A549 (cell line): ENCODE data around the gene RHBDL1. TPM values are rescaled to one million over a fixed set of nuclear protein-coding genes. Genes with fewer than 3 reads are reported as not detected.

Experiments used
- ATAC-seq, 2 experiments: fragments of 200-7000 bp in 1 of 2; fragments of >200 bp in 1 of 2; cut with Nextera tagmentation in 1 of 2; cut with Tn5 transposase in 1 of 2; 3 replicates each; pipeline versions ENCODE4 v1.8.0 to v1.9.1; 2018 to 2020; ENCODE audit warnings: mild to moderate bottlenecking in 1 of 2, moderate library complexity in 1 of 2
- CTCF ChIA-PET: fragments of 300-600 bp; sonication (Branson Sonifier 250); formaldehyde crosslinking; extraction: SDS; loops from one replicate; lab custom pipeline; 2021; ENCODE audit warnings: antibody characterized with exemption, inconsistent platforms; lab: Yijun Ruan, JAX
- POLR2A ChIA-PET: fragments of 350-600 bp; formaldehyde crosslinking; extraction: SDS; loops from one replicate; lab custom pipeline; 2021; ENCODE audit warnings: antibody characterized with exemption, inconsistent platforms; lab: Yijun Ruan, JAX
- DNase-seq, 2 experiments: peaks; one replicate each; pipeline versions ENCODE4 v3.0.0 to v3.0.0-alpha.2; 2011 to 2016; ENCODE audit warnings: low read depth in 1 of 2, low spot score in 1 of 2
- FAIRE-seq: peaks from 2 replicates; lab custom pipeline; 2011; peaks lifted over from hg19 to GRCh38; lab: Jason Lieb, UNC
- H3K27ac ChIP-seq, 2 experiments: fragments of >200 bp; sonication (Bioruptor Twin); formaldehyde crosslinking; 3 replicates each; pipeline ENCODE4 v1.5.1; 2016 to 2017
- H3K4me1 ChIP-seq: fragments of >200 bp; sonication (Bioruptor Twin); formaldehyde crosslinking; 3 replicates; pipeline ENCODE4 v1.6.1; 2016
- H3K4me2 ChIP-seq: fragments of >200 bp; sonication (Bioruptor Twin); formaldehyde crosslinking; 3 replicates; pipeline ENCODE4 v1.6.1; 2016
- H3K4me3 ChIP-seq: fragments of >200 bp; sonication (Bioruptor Twin); formaldehyde crosslinking; 3 replicates; pipeline ENCODE4 v1.5.1; 2016
- H3K9me3 ChIP-seq: fragments of >200 bp; sonication (Bioruptor Twin); formaldehyde crosslinking; 3 replicates; pipeline ENCODE4 v1.6.1; 2016
- BCL3 ChIP-seq: fragments of >200 bp; sonication (Bioruptor Twin); formaldehyde crosslinking; IDR thresholded peaks from 3 replicates; pipeline ENCODE4 v1.6.1; 2016
- CHD2 ChIP-seq: fragments of 150-350 bp; IDR thresholded peaks from 2 replicates; pipeline ENCODE4 v1.6.1; 2014; ENCODE audit warnings: low read length; ENCODE audit not compliant: partially characterized antibody
- ESRRA ChIP-seq: fragments of 150-350 bp; IDR thresholded peaks from 2 replicates; pipeline ENCODE4 v1.6.1; 2014; ENCODE audit warnings: mild to moderate bottlenecking, low read length, borderline replicate concordance
- HMGXB4 ChIP-seq: fragments of 250-450 bp; sonication (Bioruptor Pico); IDR thresholded peaks from 2 replicates; pipeline ENCODE4 v1.5.0; 2021; ENCODE audit warnings: mild to moderate bottlenecking, moderate library complexity, borderline replicate concordance
- HOXB5 ChIP-seq: fragments of 250-450 bp; sonication (Bioruptor Pico); IDR thresholded peaks from 2 replicates; pipeline ENCODE4 v1.5.0; 2020; ENCODE audit warnings: mild to moderate bottlenecking, moderate library complexity
- JUNB ChIP-seq: fragments of >200 bp; sonication (Bioruptor Twin); formaldehyde crosslinking; IDR thresholded peaks from 2 replicates; pipeline ENCODE4 v1.6.1; 2016
- KDM5A ChIP-seq: fragments of 200-600 bp; sonication (generic); IDR thresholded peaks from 2 replicates; pipeline ENCODE4 v1.6.1; 2016; ENCODE audit warnings: antibody characterized with exemption, mild to moderate bottlenecking
- MAFK ChIP-seq: fragments of 450-650 bp; IDR thresholded peaks from 2 replicates; pipeline ENCODE4 v1.6.1; 2014; ENCODE audit not compliant: partially characterized antibody
- MAZ ChIP-seq: fragments of 150-350 bp; IDR thresholded peaks from 2 replicates; pipeline ENCODE4 v1.6.1; 2014; ENCODE audit warnings: antibody characterized with exemption, low read depth, low read length, borderline replicate concordance
- NR3C1 ChIP-seq: fragments of >200 bp; sonication (Bioruptor Twin); formaldehyde crosslinking; IDR thresholded peaks from 3 replicates; pipeline ENCODE4 v1.6.1; 2017
- PBX3 ChIP-seq: IDR thresholded peaks from 2 replicates; pipeline ENCODE4 v1.6.1; 2012
- REST ChIP-seq: fragments of 200-600 bp; sonication (generic); IDR thresholded peaks from 2 replicates; pipeline ENCODE4 v1.6.1; 2016; ENCODE audit warnings: antibody characterized with exemption, mild to moderate bottlenecking, moderate library complexity
- RFX5 ChIP-seq: fragments of 450-650 bp; IDR thresholded peaks from 2 replicates; pipeline ENCODE4 v1.7.1; 2014; ENCODE audit warnings: antibody characterized with exemption, mild to moderate bottlenecking, moderate library complexity
- RNF2 ChIP-seq: fragments of 200-600 bp; sonication (generic); IDR thresholded peaks from 2 replicates; pipeline ENCODE4 v1.6.1; 2016; ENCODE audit warnings: low read depth, mild to moderate bottlenecking, antibody characterized with exemption, moderate library complexity, borderline replicate concordance
- SMC3 ChIP-seq: fragments of >200 bp; sonication (Bioruptor Twin); formaldehyde crosslinking; IDR thresholded peaks from 3 replicates; pipeline ENCODE4 v1.6.1; 2018; ENCODE audit warnings: inconsistent platforms
- SREBF2 ChIP-seq: fragments of 450-650 bp; IDR thresholded peaks from 2 replicates; pipeline ENCODE4 v1.6.1; 2014; ENCODE audit warnings: mild to moderate bottlenecking, moderate library complexity
- ZNF302 ChIP-seq: fragments of 250-450 bp; sonication (Bioruptor Pico); IDR thresholded peaks from 2 replicates; pipeline ENCODE4 v1.9.0; 2021; ENCODE audit warnings: inconsistent platforms, mild to moderate bottlenecking, moderate library complexity
- WGBS: methylation state at CpG from one replicate; pipeline ENCODE4 v1.1.6; 2017; ENCODE audit errors: missing lambda C conversion rate; 5-methylcytosine and 5-hydroxymethylcytosine counted together
- polyA plus RNA-seq, 4 experiments: library from polyadenylated mRNA; depleted of rRNA in 3 of 4; stranded (reverse); fragments of >200 nt; fragmentation: RNase III in 1 of 4; extraction: RNeasy Plus Mini Kit Qiagen cat#74134 plus additional on column Dnase treatment in 1 of 4; gene quantifications; 2 replicates in 3 of 4; 3 replicates in 1 of 4; pipeline ENCODE4 v1.2.3, GENCODE V29; 2011 to 2017

Gene RHBDL1
- polyA plus RNA-seq, 2 of the 4 experiments (the other 2 are of a cell fraction) = 0.56 to 1.4 TPM

- H3K4me1 ChIP-seq = peaks cover 6% of the 10 kb centered on the region; the same call in 2 of the 3 replicates
- H3K9me3 ChIP-seq = no peaks in the 10 kb centered on the region
- ATAC-seq = no peak
- no peak for DNase-seq
- H3K27ac ChIP-seq = no peak overlapping the region
- H3K4me2 ChIP-seq = no peak overlapping the region
- WGBS = 90% methylated on average over 12 of the region's 12 CpGs
- ChIA-PET CTCF (interaction anchor here (0.6 to 4.1 kb wide), 6 partner anchors 9 to 75 kb away, joined by 3 to 16 read pairs (median 4); partner anchors contain the start of genes METTL26 and RHOT2), POLR2A (no interaction called here)
- no peak for FAIRE-seq
- TF ChIP-seq KDM5A (no peak), JUNB (no peak)
- TF ChIP-seq, all 56 proteins: peak for 0
- H3K4me3 ChIP-seq = no peak overlapping the region
These were observed 21.4 kb upstream of the RHBDL1 start for GRCh38 chr16:654034-654433.

- Histone ChIP-seq H3K4me3 (no peak overlapping the region), H3K9me3 (no peaks in the 10 kb centered on the region), H3K27ac (no peak overlapping the region), H3K4me1 (peaks cover 14% of the 10 kb centered on the region), H3K4me2 (no peak overlapping the region)
- DNase-seq = no peak
- ChIA-PET POLR2A (no interaction called here), CTCF (interaction anchor here (0.5 to 13.5 kb wide), 8 partner anchors 11 to 561 kb away, joined by 3 to 105 read pairs (median 3); partner anchors contain the start of gene RHOT2)
- 85% methylated on average over 13 of the region's 22 CpGs for WGBS
- no peak for ATAC-seq
- no peak for TF ChIP-seq RFX5
- no peak for TF ChIP-seq MAFK
- TF ChIP-seq SMC3 = no peak
- TF ChIP-seq CHD2 = no peak
- TF ChIP-seq HOXB5 (CRISPR knock-in tag) = no peak
- no peak for TF ChIP-seq PBX3
- TF ChIP-seq REST = no peak
- TF ChIP-seq HMGXB4 (CRISPR knock-in tag) = no peak
- no peak for TF ChIP-seq MAZ
- TF ChIP-seq RNF2 = no peak
- no peak for TF ChIP-seq SREBF2
- TF ChIP-seq NR3C1 = no peak
- no peak for TF ChIP-seq BCL3
- TF ChIP-seq ZNF302 (CRISPR knock-in tag) = no peak
- TF ChIP-seq ESRRA = no peak
- FAIRE-seq = no peak
These were observed 18.0 kb upstream of the RHBDL1 start for GRCh38 chr16:657487-657886.
